MM.1S (cell line): Measurements from ENCODE around the gene SH3RF3.

Source experiments
- DNase-seq: peaks from one replicate; pipeline ENCODE4 v3.0.0-alpha.2; 2015
- H2AFZ ChIP-seq: fragments of 300-600 bp; sonication (generic); 2 replicates; pipeline ENCODE4 v1.6.0; 2016; ENCODE audit warnings: antibody characterized with exemption, low read length
- H3F3A ChIP-seq: fragments of 300-600 bp; sonication (generic); 2 replicates; pipeline ENCODE4 v1.6.1; 2016; ENCODE audit warnings: mild to moderate bottlenecking, antibody characterized with exemption, low read length, moderate library complexity, mixed read lengths; ENCODE audit not compliant: insufficient read depth
- H3K27ac ChIP-seq: fragments of 300-600 bp; sonication (generic); 2 replicates; pipeline ENCODE4 v1.5.1; 2016; ENCODE audit warnings: mild to moderate bottlenecking, low read length
- H3K27me3 ChIP-seq: fragments of 300-600 bp; sonication (generic); replicated peaks from 2 replicates; pipeline ENCODE4 v1.6.0; 2016; ENCODE audit warnings: low read length; ENCODE audit not compliant: insufficient read depth
- H3K36me3 ChIP-seq: fragments of 300-600 bp; sonication (generic); replicated peaks from 2 replicates; pipeline ENCODE4 v1.6.1; 2016; ENCODE audit warnings: mild to moderate bottlenecking, low read length, mixed read lengths; ENCODE audit not compliant: insufficient read depth
- H3K4me1 ChIP-seq: fragments of 300-600 bp; sonication (generic); 2 replicates; pipeline ENCODE4 v1.6.1; 2016; ENCODE audit warnings: low read length, mixed read lengths
- H3K4me2 ChIP-seq: fragments of 300-600 bp; sonication (generic); 2 replicates; pipeline ENCODE4 v1.6.0; 2016; ENCODE audit warnings: low read depth, low read length
- H3K4me3 ChIP-seq: fragments of 300-600 bp; sonication (generic); 2 replicates; pipeline ENCODE4 v1.5.1; 2016; ENCODE audit warnings: low read length, mixed read lengths
- H3K79me2 ChIP-seq: fragments of 300-600 bp; sonication (generic); 2 replicates; pipeline ENCODE4 v1.6.1; 2016; ENCODE audit warnings: mixed run types, low read length, mixed read lengths
- H3K9ac ChIP-seq: fragments of 300-600 bp; sonication (generic); 2 replicates; pipeline ENCODE4 v1.6.1; 2016; ENCODE audit warnings: low read length, mixed read lengths
- H3K9me2 ChIP-seq: fragments of 300-600 bp; sonication (generic); replicated peaks from 2 replicates; pipeline ENCODE4 v1.6.1; 2016; ENCODE audit warnings: mild to moderate bottlenecking, low read length, mixed read lengths; ENCODE audit not compliant: insufficient read depth
- H3K9me3 ChIP-seq: fragments of 300-600 bp; sonication (generic); replicated peaks from 2 replicates; pipeline ENCODE4 v1.6.1; 2016; ENCODE audit warnings: mild to moderate bottlenecking, low read length, mixed read lengths; ENCODE audit not compliant: insufficient read depth
- H4K20me1 ChIP-seq: fragments of 300-600 bp; sonication (generic); 2 replicates; pipeline ENCODE4 v1.6.1; 2016; ENCODE audit warnings: mild to moderate bottlenecking, low read length, moderate library complexity, mixed read lengths; ENCODE audit not compliant: insufficient read depth
- CTCF ChIP-seq: fragments of 300-600 bp; sonication (generic); IDR thresholded peaks from 2 replicates; pipeline ENCODE4 v1.5.1; 2016; ENCODE audit warnings: antibody characterized with exemption, low read length, mixed read lengths
- EZH2 ChIP-seq: fragments of 300-600 bp; sonication (generic); optimal IDR thresholded peaks from 2 replicates; pipeline ENCODE3; 2017; ENCODE audit warnings: low read depth, mild to moderate bottlenecking, antibody characterized with exemption, low read length, mixed read lengths
- EZH2phosphoT487 ChIP-seq: fragments of 300-600 bp; sonication (generic); IDR thresholded peaks from 2 replicates; pipeline ENCODE4 v1.6.1; 2018; ENCODE audit warnings: antibody characterized with exemption, low read length

Gene SH3RF3

DNA sequence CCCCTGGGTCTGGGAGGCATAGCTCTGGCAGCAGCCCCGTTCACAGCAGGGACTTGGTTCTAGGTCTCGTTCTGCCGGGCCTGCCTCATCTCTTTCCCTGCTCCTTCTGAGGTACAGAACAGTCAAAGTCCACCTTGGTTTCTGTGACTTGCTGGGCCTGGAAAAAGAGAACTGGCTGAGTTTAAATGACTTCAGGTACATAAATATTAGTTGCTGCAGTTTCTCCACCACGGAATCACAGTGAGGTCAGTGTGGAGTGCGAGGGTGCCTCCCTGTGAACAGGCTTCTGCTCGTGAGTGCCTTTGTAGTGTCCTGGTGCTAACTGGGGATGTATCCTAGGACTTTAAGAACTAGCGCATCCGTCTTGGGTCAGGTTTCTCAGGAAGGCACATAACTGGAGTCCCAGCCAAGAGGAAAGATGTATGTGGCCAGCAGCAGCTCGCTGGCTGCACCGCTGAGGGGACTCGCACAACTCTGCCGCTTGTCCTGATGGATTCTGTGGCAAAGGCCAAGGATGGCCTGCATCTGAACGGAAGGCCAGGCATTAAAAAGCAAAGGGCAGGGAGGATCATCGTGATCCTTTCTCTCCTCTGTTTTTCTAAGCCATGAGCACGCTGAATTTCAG, 188.6 kb downstream of the SH3RF3 start:
- Histone ChIP-seq H3K27me3 (no peaks in the 10 kb centered on the region), H3K79me2 (peaks cover 67% of the 10 kb centered on the region), H3K9me2 (no peaks in the 10 kb centered on the region), H3K9ac (no peak overlapping the region), H3K27ac (no peak overlapping the region), H3K4me1 (no peaks in the 10 kb centered on the region), H3K4me2 (no peak overlapping the region), H3F3A (no peaks in the 10 kb centered on the region), H4K20me1 (no peaks in the 10 kb centered on the region), H2AFZ (no peak overlapping the region), H3K4me3 (no peak overlapping the region), H3K36me3 (no peaks in the 10 kb centered on the region), H3K9me3 (no peaks in the 10 kb centered on the region)
- TF ChIP-seq EZH2phosphoT487 (no peak), CTCF (no peak), EZH2 (no peak)
- no peak for DNase-seq

DNA sequence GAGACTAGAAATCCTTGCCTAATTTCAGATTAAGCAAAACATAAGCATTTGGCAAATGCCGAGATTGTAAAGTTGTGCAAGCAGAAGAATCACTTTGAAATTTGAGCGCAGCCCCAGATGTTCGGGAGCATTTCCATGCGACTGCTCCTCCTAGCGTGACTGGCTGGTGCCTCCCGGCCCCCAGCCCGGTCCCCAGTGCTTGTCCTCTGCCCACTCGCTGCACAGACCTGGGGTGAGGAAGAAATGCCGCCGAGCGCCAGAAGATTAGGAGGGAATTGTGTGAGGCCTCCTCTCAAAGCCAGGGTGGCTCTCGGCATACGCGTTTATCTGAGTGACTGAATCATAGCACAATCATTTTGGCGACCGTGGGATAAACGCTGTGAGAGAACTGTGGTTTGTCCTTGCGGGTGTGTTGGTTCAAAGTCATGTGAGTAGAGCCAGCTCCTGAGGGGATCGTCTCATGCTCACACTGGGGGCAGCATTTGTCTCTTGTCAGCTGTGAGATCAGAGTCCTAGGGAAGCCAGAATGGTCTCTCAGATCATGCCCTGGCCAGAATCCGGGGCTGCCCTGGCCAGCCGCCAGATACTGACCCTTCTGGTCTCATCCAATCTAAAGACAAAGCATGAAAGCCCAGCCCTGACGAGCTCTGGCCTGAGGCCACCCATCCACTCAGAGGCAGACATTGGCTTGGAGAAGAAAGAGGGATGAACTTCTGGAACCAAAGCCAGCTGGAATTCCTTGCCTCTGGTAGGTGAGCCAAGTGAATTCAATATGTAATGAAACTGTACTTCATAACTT, 189.3 kb downstream of the SH3RF3 start:
- no peak for TF ChIP-seq EZH2phosphoT487
- TF ChIP-seq CTCF, result no peak
- TF ChIP-seq EZH2, result no peak
- no peak overlapping the region for H3K4me3 ChIP-seq

DNA sequence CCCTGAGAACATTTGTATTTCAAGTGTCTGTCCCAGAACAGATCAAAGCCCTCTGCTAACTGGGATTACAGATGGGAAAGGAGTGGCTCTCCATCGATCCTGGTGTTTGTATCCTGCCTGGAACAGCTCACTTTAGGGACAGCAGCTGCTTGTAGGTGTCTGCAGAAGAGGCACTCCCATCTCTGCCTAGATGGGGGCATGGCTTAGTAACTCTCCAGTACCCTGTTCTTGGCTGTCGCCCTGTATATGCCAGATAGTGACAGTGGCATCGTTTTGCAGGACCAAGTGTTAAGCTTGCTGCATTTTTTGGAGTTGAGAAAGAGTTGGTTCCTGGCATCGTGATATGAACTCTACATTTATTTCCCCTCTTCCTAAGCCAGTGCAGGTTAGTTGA, 189.9 kb downstream of the SH3RF3 start:
- H3K4me2 ChIP-seq, result no peak overlapping the region
- TF ChIP-seq EZH2 (no peak), CTCF (no peak), EZH2phosphoT487 (no peak)
- H3K79me2 ChIP-seq, result peaks cover 57% of the 10 kb centered on the region
- H2AFZ ChIP-seq, result no peak overlapping the region
- H3K4me3 ChIP-seq, result no peak overlapping the region
- H3K27me3 ChIP-seq, result no peaks in the 10 kb centered on the region
- H3K9me2 ChIP-seq, result no peaks in the 10 kb centered on the region
- H3K4me1 ChIP-seq, result no peaks in the 10 kb centered on the region
- no peaks in the 10 kb centered on the region for H4K20me1 ChIP-seq
- no peak overlapping the region for H3K27ac ChIP-seq
- H3K9me3 ChIP-seq, result no peaks in the 10 kb centered on the region
- DNase-seq, result no peak
- H3K9ac ChIP-seq, result no peak overlapping the region
- H3F3A ChIP-seq, result no peaks in the 10 kb centered on the region
- no peaks in the 10 kb centered on the region for H3K36me3 ChIP-seq

More for the DNA sequence above, 189.3 kb downstream of the SH3RF3 start:
- no peak overlapping the region for H3K9ac ChIP-seq
- no peak overlapping the region for H2AFZ ChIP-seq
- no peaks in the 10 kb centered on the region for H3K4me1 ChIP-seq
- no peaks in the 10 kb centered on the region for H4K20me1 ChIP-seq
- no peaks in the 10 kb centered on the region for H3F3A ChIP-seq
- H3K27me3 ChIP-seq, result no peaks in the 10 kb centered on the region
- no peak overlapping the region for H3K4me2 ChIP-seq
- H3K27ac ChIP-seq, result no peak overlapping the region
- H3K36me3 ChIP-seq, result no peaks in the 10 kb centered on the region
- H3K9me2 ChIP-seq, result no peaks in the 10 kb centered on the region
- H3K9me3 ChIP-seq, result no peaks in the 10 kb centered on the region
- no peak for DNase-seq
- H3K79me2 ChIP-seq, result peaks cover 60% of the 10 kb centered on the region
